Stimulated activated naive CD8-positive, alpha-beta T cell treated with anti-CD3 and anti-CD28 coated beads, Interleukin-15, Interleukin-2, amounts not matched to agents 100 U/mL and 50 U/mL, for 24 hours (primary cell): ENCODE measurements around the gene TERT.

Experiments
- ATAC-seq: fragments of 150-1000 bp; cut with Tn5 transposase; one replicate; pipeline ENCODE4 v1.10.0; 2021
- DNase-seq: peaks from one replicate; pipeline ENCODE4 v3.0.0; 2021

The TERT gene

GRCh38 chr5:1206521-1207412 lies 88.1 kb downstream of the TERT start:
- DNase-seq (no peak), ATAC-seq (no peak)

- DNase-seq = no peak
- ATAC-seq = no peak
Measured at GRCh38 chr5:1205255-1206180, 89.3 kb downstream of the TERT start.

GRCh38 chr5:1204693-1205242 lies 90.1 kb downstream of the TERT start:
- DNase-seq (no peak), ATAC-seq (no peak)

- DNase-seq = no peak
Measured at GRCh38 chr5:1203968-1204692, 90.7 kb downstream of the TERT start.

GRCh38 chr5:1203311-1203967 lies 91.4 kb downstream of the TERT start:
- DNase-seq (no peak), ATAC-seq (no peak)

More at GRCh38 chr5:1203968-1204692, 90.7 kb downstream of the TERT start:
- ATAC-seq = no peak
